ENCODE results near the gene FASN. TPM values are rescaled to one million over a fixed set of nuclear protein-coding genes. Genes with fewer than 3 reads are reported as not detected.

The FASN gene
- total and polyA plus RNA-seq, 2 of the 13 experiments (the other 11 are each of a cell fraction or from before 2014, with no cell fraction given): 51.7 to 101 TPM

GRCh38 chr17:82097184-82097918, 685 bp downstream of the FASN start (continued):
- TF ChIP-seq MLXIP (CRISPR knock-in tag; IDR thresholded peaks at IDR 0.05; ENCODE audit: borderline replicate concordance) (no peak), ZNF432 (CRISPR knock-in tag; IDR thresholded peaks at IDR 0.05; ENCODE audit: borderline replicate concordance) (no peak), ZNF234 (CRISPR knock-in tag; conservative IDR thresholded peaks at IDR 0.05) (peak; percentile 97; the same call in 1 of the 2 replicates), TFDP2 (CRISPR knock-in tag; IDR thresholded peaks at IDR 0.05) (no peak), HNRNPLL (IDR thresholded peaks at IDR 0.05; ENCODE audit: low read depth, low read length, poor library complexity, severe bottlenecking) (no peak), RFX5 (IDR thresholded peaks at IDR 0.05; ENCODE audit: low read depth, low read length) (no peak), XRCC5 (optimal IDR thresholded peaks at IDR 0.05; ENCODE audit: low read length) (no peak), HCFC1 (IDR thresholded peaks at IDR 0.05; ENCODE audit: low read depth, low read length) (no peak), KAT8 (CRISPR knock-in tag; IDR thresholded peaks at IDR 0.05) (no peak), CBX2 (IDR thresholded peaks at IDR 0.05; ENCODE audit: low read depth, low read length) (no peak), CBX2 (CRISPR knock-in tag; IDR thresholded peaks at IDR 0.05; ENCODE audit: low read depth) (no peak), YEATS4 (CRISPR knock-in tag; IDR thresholded peaks at IDR 0.05; ENCODE audit: borderline replicate concordance) (no peak), ZEB1 (IDR thresholded peaks at IDR 0.05; ENCODE audit: insufficient replicate concordance, low read depth) (no peak), MEF2D (CRISPR knock-in tag; IDR thresholded peaks at IDR 0.05) (peak; percentile 38; the same call in 1 of the 2 replicates), SALL2 (CRISPR knock-in tag; IDR thresholded peaks at IDR 0.05) (no peak), ZFP82 (CRISPR knock-in tag; IDR thresholded peaks at IDR 0.05; ENCODE audit: borderline replicate concordance) (no peak), ZSCAN30 (CRISPR knock-in tag; IDR thresholded peaks at IDR 0.05) (0 out of 2 replicates have a peak, but pooled peaks have one; percentile 80), ZNF570 (CRISPR knock-in tag; IDR thresholded peaks at IDR 0.05; ENCODE audit: borderline replicate concordance) (no peak), ZNF772 (CRISPR knock-in tag; IDR thresholded peaks at IDR 0.05) (no peak), ZNF761 (CRISPR knock-in tag; conservative IDR thresholded peaks at IDR 0.05) (no peak)

Measured in HepG2 (cell line).